ENCODE data around the gene TFDP2.

Gene TFDP2

GRCh38 chr3:142065344-142065743, 84.0 kb downstream of the TFDP2 start:
- DNase-seq = no peak

GRCh38 chr3:142064454-142064853, 84.9 kb downstream of the TFDP2 start:
- DNase-seq = no peak

- no peak for DNase-seq
These were observed 92.0 kb downstream of the TFDP2 start for GRCh38 chr3:142057331-142057725.

GRCh38 chr3:142056656-142057330, 92.6 kb downstream of the TFDP2 start:
- DNase-seq = peak; percentile 59

GRCh38 chr3:142053835-142054234, 95.5 kb downstream of the TFDP2 start:
- no peak for DNase-seq

- no peak for DNase-seq
These were observed 96.1 kb downstream of the TFDP2 start for GRCh38 chr3:142053244-142053643.

- DNase-seq = no peak
These were observed 98.0 kb downstream of the TFDP2 start for GRCh38 chr3:142051351-142051750.

- no peak for DNase-seq
These were observed 102.3 kb downstream of the TFDP2 start for GRCh38 chr3:142047021-142047369.

- DNase-seq = peak; percentile 23
These were observed 102.9 kb downstream of the TFDP2 start for GRCh38 chr3:142046320-142047020.

- DNase-seq = no peak
These were observed 108.3 kb downstream of the TFDP2 start for GRCh38 chr3:142040941-142041491.

GRCh38 chr3:142035308-142035922, 113.9 kb downstream of the TFDP2 start:
- no peak for DNase-seq

- no peak for DNase-seq
These were observed 116.1 kb downstream of the TFDP2 start for GRCh38 chr3:142033292-142033691.

- no peak for DNase-seq
These were observed 117.8 kb downstream of the TFDP2 start for GRCh38 chr3:142031575-142031974.

- no peak for DNase-seq
These were observed 119.6 kb downstream of the TFDP2 start for GRCh38 chr3:142029791-142030190.

- no peak for DNase-seq
These were observed 120.2 kb downstream of the TFDP2 start for GRCh38 chr3:142029052-142029642.

GRCh38 chr3:142028243-142028777, 121.0 kb downstream of the TFDP2 start:
- DNase-seq = peak; percentile 20

GRCh38 chr3:142027735-142028134, 121.6 kb downstream of the TFDP2 start:
- DNase-seq = peak; percentile 23

GRCh38 chr3:142027300-142027699, 122.0 kb downstream of the TFDP2 start:
- DNase-seq = no peak

GRCh38 chr3:142026333-142026732, 123.0 kb downstream of the TFDP2 start:
- DNase-seq = no peak

- no peak for DNase-seq
These were observed 127.0 kb downstream of the TFDP2 start for GRCh38 chr3:142022381-142022780.

- no peak for DNase-seq
These were observed 128.2 kb downstream of the TFDP2 start for GRCh38 chr3:142021127-142021526.

GRCh38 chr3:142019794-142020320, 129.5 kb downstream of the TFDP2 start:
- no peak for DNase-seq

GRCh38 chr3:142013993-142014392, 135.4 kb downstream of the TFDP2 start:
- no peak for DNase-seq
